Limb (tissue), 2 donors: ENCODE results near the gene CAV1.
A peak's percentile ranks its signal among the peaks of the same experiment; 100 is the strongest.
"Not testable (repeated sequence)": the region's sequence is repeated elsewhere in the genome, so short reads cannot be mapped to it uniquely, and the experiment has no call there.

Experiments
- DNase-seq, 2 donors: peaks; one replicate each; pipeline ENCODE4 v3.0.0-alpha.2; 2016; ENCODE audit errors: extremely low spot score in 2 of 2

CAV1 gene

DNA sequence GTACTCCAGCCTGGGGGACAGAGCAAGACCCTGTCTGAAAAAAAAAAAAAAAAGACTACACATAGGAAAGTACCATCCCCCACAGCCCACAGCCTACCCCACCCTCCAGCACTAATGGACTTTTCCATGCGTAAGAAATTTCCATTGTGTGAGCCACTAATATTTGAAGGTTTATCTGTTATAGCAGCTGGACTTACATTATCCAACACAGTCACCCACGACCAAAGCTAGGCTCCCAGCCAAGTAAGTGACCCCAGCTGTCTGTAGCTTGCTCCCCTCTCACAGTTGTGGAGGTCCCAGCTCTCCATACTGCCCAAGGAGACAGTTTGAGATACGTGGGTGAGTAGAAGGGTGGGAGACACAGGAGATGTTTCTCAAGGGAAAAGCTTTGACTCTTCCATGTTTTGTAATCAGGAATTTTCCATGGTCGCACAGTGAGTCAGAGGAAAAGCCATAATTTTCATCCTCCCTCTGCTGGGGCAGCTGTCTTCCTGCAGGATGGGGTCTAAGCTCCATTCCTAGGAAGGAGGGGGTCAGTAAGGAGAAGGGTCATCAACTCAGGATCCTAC, 57.4 kb downstream of the CAV1 start:
- DNase-seq: no peak

DNA sequence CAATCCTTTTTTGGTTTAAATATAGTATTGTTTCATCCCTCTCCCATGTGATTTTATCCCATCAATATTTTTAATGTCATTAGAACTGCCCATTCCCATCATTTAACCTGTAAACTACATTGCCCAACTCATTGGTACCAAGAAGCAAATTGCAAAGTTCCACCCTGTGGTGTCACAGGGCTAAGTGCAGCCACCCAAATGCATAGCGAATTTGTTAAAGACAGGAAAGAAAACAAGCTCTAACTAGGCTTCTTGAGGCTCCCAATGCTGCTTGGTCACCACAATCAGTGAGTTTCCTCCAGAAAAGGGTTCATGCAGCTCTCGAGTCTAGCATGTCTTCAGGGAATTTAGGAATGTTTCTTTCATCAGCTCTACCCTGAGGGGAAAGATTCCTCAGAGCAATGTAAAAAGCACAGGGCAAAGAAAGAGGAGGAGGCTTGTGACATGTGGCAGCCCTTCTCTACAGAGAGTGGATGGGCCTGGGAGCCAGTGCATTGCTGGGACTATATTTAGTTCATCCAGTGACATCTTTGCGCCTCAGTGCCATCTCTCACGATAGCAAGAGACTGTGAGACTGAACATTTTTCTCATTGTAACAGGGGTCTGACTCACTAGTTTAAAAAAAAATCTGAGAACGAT, 58.1 kb downstream of the CAV1 start:
- no peak for DNase-seq

DNA sequence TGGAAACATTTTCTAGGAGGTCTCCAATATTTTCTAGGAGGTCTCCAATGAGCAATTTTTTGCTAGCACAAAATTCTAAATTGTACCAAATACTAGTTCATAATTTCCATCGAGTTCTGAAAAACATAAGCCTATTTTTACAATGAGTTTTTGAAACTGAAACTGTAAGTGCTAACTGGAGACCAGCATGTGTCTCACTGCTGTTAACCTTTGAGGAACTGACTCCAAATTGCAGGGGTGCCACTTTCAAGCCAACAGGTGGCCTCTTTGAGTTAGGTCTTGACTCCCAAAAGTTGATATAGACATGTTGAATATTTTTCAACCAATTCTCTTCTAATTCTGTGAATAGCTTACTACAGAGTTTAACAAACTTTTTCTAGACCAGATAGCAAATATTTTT, 58.8 kb downstream of the CAV1 start:
- no peak for DNase-seq

DNA sequence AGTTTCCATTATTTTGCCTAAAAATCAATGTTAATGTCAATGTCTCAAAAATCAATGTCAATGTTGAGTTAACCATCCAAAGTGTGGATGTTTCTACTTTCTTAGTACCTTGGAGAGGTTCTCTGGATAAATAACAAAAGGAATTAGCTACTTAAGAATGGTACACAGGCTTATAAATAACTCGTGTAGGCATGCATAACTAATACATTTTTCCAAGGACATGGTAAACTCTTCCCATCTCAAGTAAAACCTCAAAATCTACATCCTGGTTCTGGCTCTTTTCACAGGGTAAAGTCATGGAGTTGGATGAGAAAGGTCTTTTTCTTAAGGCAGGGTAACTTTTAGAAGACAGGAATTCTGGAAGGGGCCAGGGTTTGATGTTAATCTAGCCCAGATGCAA, 59.9 kb downstream of the CAV1 start:
- no peak for DNase-seq

DNA sequence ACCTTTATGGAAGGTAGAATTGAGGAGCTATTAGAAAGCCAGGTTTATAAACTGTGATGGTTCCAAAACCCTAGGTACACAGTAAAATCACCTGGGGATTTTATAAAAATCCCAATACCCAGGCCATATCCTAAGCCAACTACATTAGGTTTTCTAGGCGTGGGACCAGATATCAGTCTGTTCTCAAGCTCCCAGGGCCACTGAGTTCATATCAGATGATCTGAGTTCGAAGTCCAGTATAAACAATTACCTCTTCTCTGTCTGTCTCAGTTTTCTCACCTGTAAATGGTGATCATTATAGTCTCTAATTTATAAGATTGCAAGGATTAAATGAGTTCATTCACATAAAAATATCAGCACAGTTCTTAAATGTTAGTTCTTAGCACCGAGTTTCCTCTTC, 60.6 kb downstream of the CAV1 start:
- no peak for DNase-seq

DNA sequence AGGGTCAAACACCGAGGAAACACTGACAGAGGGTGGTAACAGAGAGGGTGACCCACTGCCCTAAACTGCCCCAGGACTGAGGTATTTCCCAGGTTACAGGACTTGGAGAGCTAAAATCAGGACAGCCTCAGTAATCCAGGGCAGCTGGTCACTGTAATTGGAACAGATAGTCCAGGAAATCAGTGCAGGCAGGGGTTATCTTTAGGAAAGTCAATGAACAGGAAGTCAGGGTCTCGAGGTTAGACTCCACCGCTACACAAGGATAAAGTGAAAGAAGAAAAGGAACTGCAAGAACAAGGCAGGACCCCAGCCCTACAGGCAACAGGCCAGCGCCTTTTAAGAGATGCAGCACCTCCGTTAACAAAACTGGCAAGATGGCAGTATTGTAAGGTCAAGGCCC, 61.1 kb downstream of the CAV1 start:
- no peak for DNase-seq

DNA sequence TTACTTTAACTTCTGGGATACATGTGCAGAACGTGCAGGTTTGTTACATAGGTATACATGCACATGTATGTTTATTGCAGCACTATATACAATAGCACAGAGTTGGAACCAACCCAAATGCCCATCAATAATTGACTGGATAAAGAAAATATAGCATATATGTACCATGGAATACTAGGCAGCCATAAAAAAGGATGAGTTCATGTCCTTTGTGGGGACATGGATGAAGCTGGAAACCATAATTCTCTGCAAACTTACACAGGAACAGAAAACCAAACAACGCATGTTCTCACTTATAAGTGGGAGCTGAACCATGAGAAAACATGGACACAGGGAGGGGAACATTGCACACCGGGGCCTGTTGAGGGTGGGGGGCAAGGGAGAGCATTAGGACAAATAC, 62.4 kb downstream of the CAV1 start:
- not testable (repeated sequence) for DNase-seq

DNA sequence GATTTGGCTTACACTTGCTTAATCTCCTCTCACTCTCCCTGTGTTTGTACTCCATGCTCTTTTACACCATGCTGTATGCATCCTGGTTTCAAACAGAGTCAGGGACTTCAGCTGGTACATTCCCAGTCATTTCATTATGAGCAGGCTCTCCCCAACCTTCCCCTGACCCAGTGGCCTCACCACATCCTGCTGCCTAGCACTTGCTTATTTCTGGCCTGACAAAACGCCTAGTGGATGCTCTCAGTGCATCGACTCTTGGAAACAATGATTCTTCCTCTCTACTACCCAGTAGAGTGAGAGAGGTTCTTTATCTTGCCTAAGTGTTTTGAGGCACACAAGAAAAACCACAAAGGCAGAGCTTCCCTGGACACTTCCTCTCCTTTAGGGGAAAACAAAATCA, 63.4 kb downstream of the CAV1 start:
- no peak for DNase-seq

DNA sequence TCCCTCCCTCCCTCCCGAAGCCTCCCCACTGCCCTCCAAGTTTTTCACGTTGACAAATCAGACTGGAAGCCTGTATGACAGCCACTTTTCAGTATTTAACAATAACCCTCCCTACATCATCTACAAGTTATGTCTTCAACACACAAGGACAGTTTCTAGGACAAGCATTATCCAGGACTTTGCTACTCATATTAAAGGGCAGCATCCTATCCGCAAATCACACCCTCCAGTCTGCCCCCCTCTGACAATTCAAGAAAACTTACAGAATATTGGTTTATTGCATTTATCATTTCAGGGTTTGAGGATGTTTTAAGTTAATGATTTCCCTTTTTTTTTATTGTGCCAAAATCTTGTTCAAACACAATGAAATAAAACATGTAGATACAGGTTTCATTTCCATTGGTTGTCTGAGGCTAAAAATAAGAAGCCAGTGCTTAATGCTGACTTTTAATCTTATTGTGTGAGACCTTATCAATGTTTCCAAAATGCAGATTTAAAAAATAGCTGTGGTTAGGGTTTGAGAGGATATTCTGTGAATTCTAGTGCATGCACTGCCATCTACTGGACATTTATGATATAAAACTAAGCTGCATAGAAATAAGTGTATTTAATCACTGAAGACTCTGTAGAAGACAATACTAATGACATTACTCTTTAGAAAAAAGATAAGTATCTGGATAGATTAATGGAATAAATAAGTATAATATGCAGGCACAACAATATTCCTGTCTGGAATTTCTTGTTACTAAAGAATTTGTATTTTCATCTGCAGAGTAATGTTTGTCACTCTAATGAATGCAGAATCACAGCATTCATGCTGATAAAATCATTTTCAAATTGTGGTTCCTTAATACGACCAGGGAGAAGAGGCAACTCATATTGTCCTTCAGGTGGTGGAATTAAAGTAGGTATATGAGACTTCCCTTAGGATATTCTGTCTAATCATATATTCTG, 64.1 kb downstream of the CAV1 start:
- DNase-seq: peak in 1 of 2 donors; percentile 61

DNA sequence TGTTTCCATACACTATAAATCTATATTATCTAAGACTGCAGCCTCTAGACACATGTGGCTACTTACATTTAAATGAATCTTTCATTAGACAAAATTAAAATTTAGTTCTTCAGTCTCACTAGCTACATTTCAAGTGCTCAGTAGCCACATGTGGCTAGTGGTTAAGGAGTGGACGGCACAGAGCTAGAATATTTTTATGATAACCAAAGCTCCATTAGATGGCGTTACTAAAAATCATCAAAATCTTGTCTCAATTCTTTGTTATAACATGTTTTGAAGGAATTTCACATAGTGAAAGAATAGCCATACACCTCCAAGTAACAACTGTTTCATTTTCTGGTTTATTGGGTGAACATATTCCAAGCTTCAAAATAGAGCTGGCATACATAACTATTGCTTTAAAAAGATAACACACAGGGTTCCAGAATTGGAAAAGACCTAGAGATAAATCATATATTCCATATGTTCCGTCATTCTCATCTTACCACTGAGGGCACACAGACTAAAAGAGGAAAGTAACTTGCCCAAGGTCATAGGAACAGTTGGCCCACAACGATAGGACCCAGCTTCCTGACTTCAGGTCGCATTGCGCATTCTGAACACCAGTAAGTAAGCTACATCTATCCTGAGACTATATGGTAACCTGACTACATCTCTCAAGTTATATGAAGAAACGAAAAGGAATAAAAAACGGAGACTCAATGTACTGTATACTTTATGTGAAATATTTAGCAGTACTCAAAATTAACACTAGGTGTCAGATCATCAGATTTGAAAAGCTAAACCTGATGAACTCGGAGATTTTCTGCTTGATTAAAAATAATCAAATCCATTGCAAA, 66.6 kb downstream of the CAV1 start:
- DNase-seq: peak in 1 of 2 donors; percentile 36

DNA sequence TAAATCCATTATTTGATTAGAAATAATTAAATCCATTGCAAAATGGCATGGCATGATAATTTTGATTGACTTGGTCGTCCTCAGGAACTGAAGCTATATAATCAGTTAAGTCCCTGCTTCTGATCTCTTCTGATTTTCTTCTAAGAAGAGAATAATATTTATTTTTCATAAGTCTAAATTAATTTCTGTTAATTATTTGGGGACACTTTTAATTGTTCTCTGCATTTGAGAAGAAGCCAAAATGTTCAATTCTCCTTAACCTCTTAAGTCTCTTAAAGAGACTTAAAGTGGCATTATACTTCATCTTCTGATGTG, 67.2 kb downstream of the CAV1 start:
- no peak for DNase-seq

DNA sequence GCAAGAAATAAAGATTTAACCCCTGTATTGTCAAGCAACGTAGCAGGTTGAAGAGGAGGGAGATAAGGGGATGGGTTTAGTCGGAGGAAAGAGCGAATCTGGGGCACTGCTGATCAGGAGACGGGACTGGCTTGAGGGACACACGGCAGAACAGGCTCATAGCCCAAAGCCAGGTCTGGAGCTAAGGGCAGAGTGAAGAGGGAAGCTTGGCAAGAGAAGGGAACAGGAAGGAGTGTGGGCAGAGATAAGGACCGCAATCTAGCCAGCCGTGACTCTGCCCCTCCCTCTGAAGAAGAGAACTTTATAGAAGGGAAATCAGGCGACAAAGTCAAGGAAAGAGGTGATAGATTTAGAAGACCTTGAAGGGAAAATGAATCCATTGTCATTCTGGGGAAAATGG, 67.6 kb downstream of the CAV1 start:
- DNase-seq: no peak

DNA sequence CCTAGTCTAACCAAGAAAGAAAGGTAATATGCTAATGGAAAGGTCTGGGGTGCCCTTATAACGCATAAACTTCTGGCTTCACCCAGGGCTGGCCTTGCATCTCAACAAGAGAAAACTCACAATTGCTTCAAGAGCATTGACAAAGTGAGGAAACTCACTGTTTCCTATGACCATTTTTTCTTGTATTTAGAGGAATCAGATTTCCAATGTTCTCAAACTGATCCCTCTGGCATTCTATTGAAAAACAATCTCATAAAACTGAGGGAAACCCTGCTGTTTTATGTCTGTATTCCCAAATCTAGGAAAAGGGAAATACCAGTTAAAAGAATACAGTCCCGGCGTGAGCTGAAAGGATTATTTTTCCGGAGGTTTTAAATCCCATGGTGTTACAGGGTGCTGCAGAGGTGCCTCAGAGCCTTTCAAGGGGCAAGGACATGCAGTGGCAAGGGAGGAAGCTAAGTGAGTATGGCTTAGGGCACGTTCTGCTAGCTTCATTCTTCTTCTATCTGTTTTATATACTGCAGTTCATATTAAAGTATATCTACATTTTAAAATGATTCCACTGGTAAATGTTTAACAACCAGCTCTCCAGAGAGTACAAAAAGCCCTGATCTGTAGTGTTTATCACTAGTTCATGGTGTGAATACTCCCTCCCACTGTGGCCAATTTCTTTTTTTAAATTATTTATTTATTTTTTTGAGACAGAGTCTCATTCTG, 68.7 kb downstream of the CAV1 start:
- DNase-seq: no peak

DNA sequence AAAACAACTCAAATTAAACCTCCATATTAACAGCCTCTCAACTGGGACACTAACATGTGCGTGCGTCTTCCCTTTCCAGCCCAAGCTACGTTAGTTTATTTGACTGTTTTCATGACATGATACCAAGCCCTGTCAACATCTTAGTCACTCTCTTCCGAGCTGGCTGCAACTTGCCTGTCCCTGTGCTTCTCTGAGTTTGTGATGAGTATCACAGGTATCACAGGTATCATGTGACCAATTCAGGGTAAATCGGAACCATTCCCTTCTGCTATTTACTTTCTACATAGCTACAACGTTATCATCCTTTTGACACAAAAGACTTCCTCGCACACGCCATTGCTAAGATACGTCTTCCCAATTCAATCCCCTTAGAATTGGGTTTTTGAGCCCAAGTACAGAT, 70.2 kb downstream of the CAV1 start:
- no peak for DNase-seq

DNA sequence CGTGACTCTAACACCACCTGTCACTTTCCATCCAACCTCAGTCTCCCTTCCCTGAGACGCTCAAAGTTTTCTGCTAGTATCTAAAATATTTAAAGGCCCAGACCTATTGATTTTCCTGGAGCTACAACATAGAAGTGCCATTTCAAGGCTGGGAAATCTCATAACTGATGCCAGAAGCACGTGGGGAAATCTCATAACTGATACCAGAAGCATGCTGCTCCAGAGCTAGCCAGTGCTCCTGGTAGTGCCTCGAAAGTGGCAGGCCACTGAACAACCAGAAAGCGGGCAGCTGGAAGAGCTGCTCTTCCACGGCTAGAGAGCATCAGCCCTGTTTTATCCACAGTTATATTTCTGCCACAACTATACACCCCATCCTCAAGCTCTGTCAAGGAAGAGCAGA, 72.5 kb downstream of the CAV1 start:
- DNase-seq: no peak

DNA sequence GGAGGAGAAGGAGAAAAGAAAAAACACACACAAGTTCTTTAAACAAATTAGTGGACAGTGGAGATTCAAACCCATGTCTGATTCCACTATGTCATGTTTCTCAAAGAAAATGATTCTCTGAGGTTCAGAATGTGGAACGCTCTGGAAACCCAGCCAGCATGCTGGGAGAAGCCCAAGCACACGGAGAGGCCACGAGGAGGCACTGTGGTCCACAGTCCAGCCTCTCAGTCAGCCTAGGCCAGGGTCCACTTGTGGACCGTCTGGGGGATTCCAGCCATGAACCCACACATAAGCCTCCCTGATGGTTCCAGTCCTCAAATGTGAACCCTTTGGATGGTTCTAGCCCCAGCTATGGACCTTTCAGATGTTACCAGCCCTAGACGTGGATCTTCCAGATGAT, 73.4 kb downstream of the CAV1 start:
- no peak for DNase-seq

DNA sequence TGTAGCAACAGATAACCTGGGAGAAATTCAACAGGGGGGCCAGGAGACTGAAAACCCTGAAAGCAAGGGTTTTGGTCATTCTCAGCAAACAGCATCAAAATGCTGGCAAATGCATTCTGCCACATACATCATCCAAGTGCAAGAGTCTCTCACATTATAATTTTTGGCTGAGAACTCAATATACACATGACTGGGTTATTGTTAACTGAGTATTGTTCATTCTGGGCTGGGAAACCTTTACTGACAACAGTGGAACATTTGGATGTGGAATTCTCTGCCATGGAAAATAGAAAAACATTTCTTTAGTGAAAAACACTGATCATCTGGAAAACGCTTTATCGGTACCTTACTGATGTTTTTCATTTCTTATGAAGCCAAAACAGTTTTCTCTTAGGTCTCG, 74.0 kb downstream of the CAV1 start:
- DNase-seq: no peak

DNA sequence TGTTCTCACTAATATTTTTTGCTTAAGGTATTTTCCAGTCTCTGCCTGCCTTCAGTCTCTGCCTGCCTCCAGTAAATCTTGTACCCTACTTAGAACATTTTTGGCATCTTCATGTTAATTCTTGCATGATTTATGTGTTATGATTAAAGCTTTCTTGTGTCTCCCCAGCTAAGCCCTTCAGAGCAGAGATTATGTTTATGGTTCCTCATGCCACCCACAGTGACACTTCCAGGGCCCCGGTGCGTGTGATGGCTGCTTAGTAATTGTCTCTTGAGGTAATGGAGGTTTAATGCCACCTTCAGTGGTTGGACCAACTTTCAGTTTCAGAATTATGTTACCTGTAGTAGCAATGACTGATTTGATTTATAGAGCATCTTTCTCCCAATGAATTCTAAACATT, 76.6 kb downstream of the CAV1 start:
- DNase-seq: no peak

DNA sequence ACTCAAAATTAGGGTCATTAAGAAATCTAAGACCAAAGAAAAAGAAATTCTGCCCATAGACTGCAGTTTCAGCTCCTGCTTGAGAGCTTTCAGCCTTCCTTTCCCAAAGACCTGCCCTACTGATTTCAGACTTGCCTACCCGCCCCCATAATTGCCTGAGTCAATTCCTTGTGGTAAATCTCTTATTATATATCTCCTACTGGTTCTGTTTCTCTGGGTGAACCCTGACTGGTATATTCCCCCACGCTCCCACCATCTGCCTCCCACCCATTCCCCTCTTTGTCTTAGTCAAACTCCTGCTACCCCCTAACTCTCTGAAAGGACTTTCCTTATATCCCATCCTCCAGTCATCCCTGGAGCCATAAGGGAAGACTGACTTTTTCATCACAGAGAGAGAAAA, 82.5 kb downstream of the CAV1 start:
- DNase-seq: no peak

DNA sequence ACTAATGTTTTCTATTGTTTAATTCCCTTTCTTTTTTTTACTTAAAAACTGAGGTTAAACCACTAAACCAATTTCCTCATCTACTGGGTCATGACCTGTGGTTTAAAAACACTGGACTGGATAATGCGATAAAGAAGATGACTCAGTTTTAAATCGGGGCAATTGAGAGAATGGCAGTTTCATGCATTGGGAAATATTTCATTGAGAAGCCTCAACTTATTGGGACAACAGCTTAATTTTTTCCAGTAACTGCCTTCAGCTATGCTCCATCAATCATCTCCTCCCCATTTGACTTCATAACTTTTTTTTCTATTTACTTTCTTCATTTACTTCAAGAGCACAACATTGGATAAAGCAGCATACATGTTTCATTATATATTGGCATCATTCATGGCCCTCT, 85.4 kb downstream of the CAV1 start:
- DNase-seq: no peak

DNA sequence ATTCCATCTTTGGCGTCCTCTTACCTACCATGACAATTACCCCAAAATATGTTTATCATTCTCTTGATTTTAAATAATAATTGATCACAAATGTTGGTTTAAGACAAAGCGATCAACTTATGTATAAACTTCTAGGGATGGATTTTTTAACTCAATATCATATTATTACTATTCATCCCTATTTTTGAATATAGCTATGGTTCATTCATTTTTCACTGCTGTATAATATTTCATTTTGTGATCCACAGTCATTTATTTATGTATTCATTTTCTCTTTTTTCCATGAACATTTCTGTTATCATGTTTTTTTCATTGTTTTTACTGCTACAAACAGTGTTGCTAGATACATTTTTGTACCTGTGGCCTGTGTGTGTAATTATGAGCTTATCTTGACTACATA, 85.9 kb downstream of the CAV1 start:
- no peak for DNase-seq
